PC-3 (cell line): ENCODE data around the gene AGTR1. TPM values are rescaled to one million over a fixed set of nuclear protein-coding genes. Genes with fewer than 3 reads are reported as not detected.

Experiments
- ATAC-seq: fragments of 200-7000 bp; cut with Tn5 transposase; 2 replicates; pipeline ENCODE4 v1.9.1; 2020; ENCODE audit warnings: mild to moderate bottlenecking, moderate library complexity
- BruUV-seq: library from RNA; stranded (reverse); fragments of 400-500 nt; replicated peaks from 2 replicates; lab custom pipeline; 2021; lab: Mats Ljungman, UMichigan
- CTCF ChIA-PET: fragments of 300-600 bp; sonication (Branson Sonifier 250); formaldehyde crosslinking; loops from one replicate; lab custom pipeline; 2022; ENCODE audit warnings: antibody characterized with exemption; lab: Charles Lee
- POLR2A ChIA-PET: fragments of 300-600 bp; sonication (Branson Sonifier 250); formaldehyde crosslinking; loops from one replicate; lab custom pipeline; 2022; ENCODE audit warnings: antibody characterized with exemption; ENCODE audit not compliant: unreplicated experiment; lab: Charles Lee
- DNase-seq: peaks from one replicate; pipeline ENCODE4 v3.0.0-alpha.2; 2015
- H2AFZ ChIP-seq: fragments of 300-600 bp; sonication (generic); 2 replicates; pipeline ENCODE4 v1.6.0; 2016; ENCODE audit warnings: antibody characterized with exemption, low read length
- H3F3A ChIP-seq: fragments of 300-600 bp; sonication (generic); one replicate; pipeline ENCODE4 v1.6.0; 2017; ENCODE audit warnings: antibody characterized with exemption, low read length, control low read depth, mild to moderate bottlenecking; ENCODE audit not compliant: unreplicated experiment
- H3K27ac ChIP-seq: fragments of 300-600 bp; sonication (generic); 2 replicates; pipeline ENCODE4 v1.5.1; 2016; ENCODE audit warnings: mild to moderate bottlenecking, low read length
- H3K27me3 ChIP-seq: fragments of 300-600 bp; sonication (generic); 2 replicates; pipeline ENCODE4 v1.6.1; 2016; ENCODE audit warnings: low read length, mixed read lengths
- H3K36me3 ChIP-seq: fragments of 300-600 bp; sonication (generic); 2 replicates; pipeline ENCODE4 v1.6.1; 2016; ENCODE audit warnings: low read depth, mixed run types, low read length, mixed read lengths
- H3K4me1 ChIP-seq: fragments of 300-600 bp; sonication (generic); 2 replicates; pipeline ENCODE4 v1.5.1; 2016; ENCODE audit warnings: low read length; ENCODE audit not compliant: insufficient read depth
- H3K4me2 ChIP-seq: fragments of 300-600 bp; sonication (generic); 2 replicates; pipeline ENCODE4 v1.6.0; 2016; ENCODE audit warnings: low read length
- H3K4me3 ChIP-seq: fragments of 300-600 bp; sonication (generic); 2 replicates; pipeline ENCODE4 v1.5.1; 2016; ENCODE audit warnings: mild to moderate bottlenecking, low read length, mixed read lengths
- H3K79me2 ChIP-seq: fragments of 300-600 bp; sonication (generic); 2 replicates; pipeline ENCODE4 v1.6.1; 2017; ENCODE audit warnings: low read length, mixed read lengths
- H3K9ac ChIP-seq: fragments of 300-600 bp; sonication (generic); 2 replicates; pipeline ENCODE4 v1.6.0; 2016; ENCODE audit warnings: mild to moderate bottlenecking, low read length
- H3K9me2 ChIP-seq: fragments of 300-600 bp; sonication (generic); replicated peaks from 2 replicates; pipeline ENCODE4 v1.6.1; 2016; ENCODE audit warnings: mixed run types, low read length, mixed read lengths
- H3K9me3 ChIP-seq: fragments of 300-600 bp; sonication (generic); 2 replicates; pipeline ENCODE4 v1.6.1; 2016; ENCODE audit warnings: low read length, mixed read lengths
- H4K20me1 ChIP-seq: fragments of 300-600 bp; sonication (generic); 2 replicates; pipeline ENCODE4 v1.6.1; 2016; ENCODE audit warnings: low read length, mixed read lengths
- EZH2 ChIP-seq: fragments of 300-600 bp; sonication (generic); IDR thresholded peaks from one replicate; pipeline ENCODE4 v1.6.1; 2017; ENCODE audit warnings: antibody characterized with exemption, mild to moderate bottlenecking, low read length; ENCODE audit not compliant: unreplicated experiment
- EZH2phosphoT487 ChIP-seq: fragments of 300-600 bp; sonication (generic); IDR thresholded peaks from 2 replicates; pipeline ENCODE4 v1.6.1; 2018; ENCODE audit warnings: mild to moderate bottlenecking, antibody characterized with exemption, low read length, borderline replicate concordance
- intact Hi-C: fragments of 100-400 bp; cut with micrococcal nuclease; formaldehyde crosslinking; loops from 2 replicates; pipeline ENCODE4 v1.9.0; 2023
- total RNA-seq: library from RNA; depleted of rRNA; stranded (reverse); fragments of >200 nt; gene quantifications from 2 replicates; pipeline ENCODE4 v1.2.3, GENCODE V29; 2014
- TF ChIP-seq, protein P1 (sequence below): fragments of 300-600 bp; sonication (generic); conservative IDR thresholded peaks from 2 replicates; pipeline ENCODE4 v1.5.1; 2017; ENCODE audit warnings: antibody characterized with exemption, low read depth, mild to moderate bottlenecking, low read length

AGTR1 gene
- total RNA-seq, 1 experiment from 2014 or later = 0.15 TPM

DNA sequence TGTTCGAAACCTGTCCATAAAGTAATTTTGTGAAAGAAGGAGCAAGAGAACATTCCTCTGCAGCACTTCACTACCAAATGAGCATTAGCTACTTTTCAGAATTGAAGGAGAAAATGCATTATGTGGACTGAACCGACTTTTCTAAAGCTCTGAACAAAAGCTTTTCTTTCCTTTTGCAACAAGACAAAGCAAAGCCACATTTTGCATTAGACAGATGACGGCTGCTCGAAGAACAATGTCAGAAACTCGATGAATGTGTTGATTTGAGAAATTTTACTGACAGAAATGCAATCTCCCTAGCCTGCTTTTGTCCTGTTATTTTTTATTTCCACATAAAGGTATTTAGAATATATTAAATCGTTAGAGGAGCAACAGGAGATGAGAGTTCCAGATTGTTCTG is 44.4 kb downstream of the AGTR1 start:
- ATAC-seq = no peak
- no peaks in the 10 kb centered on the region for H3K36me3 ChIP-seq

DNA sequence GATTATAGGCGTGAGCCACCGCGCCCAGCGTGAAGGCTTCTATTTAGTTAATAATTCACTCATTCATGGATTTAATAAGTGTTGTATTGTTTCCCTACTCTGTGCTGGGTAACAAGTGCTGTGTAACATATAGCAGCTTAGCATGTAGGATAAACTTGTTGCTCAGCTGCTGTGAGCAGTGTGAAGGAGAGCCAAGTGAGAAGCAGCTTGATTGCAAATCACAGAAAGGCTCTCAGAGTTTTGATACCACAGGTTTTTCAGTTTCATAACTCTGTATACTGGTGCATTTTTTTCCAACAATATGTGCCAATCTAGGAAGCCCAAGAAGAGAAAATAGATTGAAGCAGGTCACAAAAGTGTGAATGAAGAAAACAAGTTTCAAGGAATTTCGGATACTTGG is 48.4 kb downstream of the AGTR1 start:
- Histone ChIP-seq H3F3A (no peaks in the 10 kb centered on the region), H3K36me3 (no peaks in the 10 kb centered on the region), H3K79me2 (no peaks in the 10 kb centered on the region), H4K20me1 (no peaks in the 10 kb centered on the region), H3K4me1 (no peaks in the 10 kb centered on the region), H3K9me3 (no peaks in the 10 kb centered on the region), H3K4me2 (no peak overlapping the region), H3K9ac (no peak overlapping the region), H2AFZ (no peak overlapping the region), H3K27ac (no peak overlapping the region), H3K4me3 (no peak overlapping the region), H3K9me2 (no peaks in the 10 kb centered on the region), H3K27me3 (peaks cover 15% of the 10 kb centered on the region; the same call in 1 of the 2 replicates)
- DNase-seq (no peak), ATAC-seq (no peak)
- no TSS peak for BruUV-seq
- intact Hi-C loops = no loop called here
- ChIA-PET POLR2A (no interaction called here), CTCF (no interaction called here)
- TF ChIP-seq, protein P1, sequence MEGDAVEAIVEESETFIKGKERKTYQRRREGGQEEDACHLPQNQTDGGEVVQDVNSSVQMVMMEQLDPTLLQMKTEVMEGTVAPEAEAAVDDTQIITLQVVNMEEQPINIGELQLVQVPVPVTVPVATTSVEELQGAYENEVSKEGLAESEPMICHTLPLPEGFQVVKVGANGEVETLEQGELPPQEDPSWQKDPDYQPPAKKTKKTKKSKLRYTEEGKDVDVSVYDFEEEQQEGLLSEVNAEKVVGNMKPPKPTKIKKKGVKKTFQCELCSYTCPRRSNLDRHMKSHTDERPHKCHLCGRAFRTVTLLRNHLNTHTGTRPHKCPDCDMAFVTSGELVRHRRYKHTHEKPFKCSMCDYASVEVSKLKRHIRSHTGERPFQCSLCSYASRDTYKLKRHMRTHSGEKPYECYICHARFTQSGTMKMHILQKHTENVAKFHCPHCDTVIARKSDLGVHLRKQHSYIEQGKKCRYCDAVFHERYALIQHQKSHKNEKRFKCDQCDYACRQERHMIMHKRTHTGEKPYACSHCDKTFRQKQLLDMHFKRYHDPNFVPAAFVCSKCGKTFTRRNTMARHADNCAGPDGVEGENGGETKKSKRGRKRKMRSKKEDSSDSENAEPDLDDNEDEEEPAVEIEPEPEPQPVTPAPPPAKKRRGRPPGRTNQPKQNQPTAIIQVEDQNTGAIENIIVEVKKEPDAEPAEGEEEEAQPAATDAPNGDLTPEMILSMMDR = no peak
- TF ChIP-seq EZH2phosphoT487 (no peak), EZH2 (no peak)

More for the DNA sequence above, 44.4 kb downstream of the AGTR1 start:
- intact Hi-C loops = no loop called here
- no TSS peak for BruUV-seq
- POLR2A ChIA-PET = no interaction called here
- Histone ChIP-seq H3K9me2 (no peaks in the 10 kb centered on the region), H3K79me2 (no peaks in the 10 kb centered on the region), H3K4me2 (no peak overlapping the region), H3K4me1 (no peaks in the 10 kb centered on the region), H3K4me3 (no peak overlapping the region), H3K9me3 (no peaks in the 10 kb centered on the region), H4K20me1 (no peaks in the 10 kb centered on the region), H3K27ac (no peak overlapping the region), H3K9ac (no peak overlapping the region), H3K27me3 (peaks cover 20% of the 10 kb centered on the region; the same call in 1 of the 2 replicates), H3F3A (no peaks in the 10 kb centered on the region), H2AFZ (no peak overlapping the region)
- CTCF ChIA-PET = no interaction called here
- TF ChIP-seq EZH2 (no peak), EZH2phosphoT487 (no peak)
- TF ChIP-seq, protein P1 = no peak
- no peak for DNase-seq

DNA sequence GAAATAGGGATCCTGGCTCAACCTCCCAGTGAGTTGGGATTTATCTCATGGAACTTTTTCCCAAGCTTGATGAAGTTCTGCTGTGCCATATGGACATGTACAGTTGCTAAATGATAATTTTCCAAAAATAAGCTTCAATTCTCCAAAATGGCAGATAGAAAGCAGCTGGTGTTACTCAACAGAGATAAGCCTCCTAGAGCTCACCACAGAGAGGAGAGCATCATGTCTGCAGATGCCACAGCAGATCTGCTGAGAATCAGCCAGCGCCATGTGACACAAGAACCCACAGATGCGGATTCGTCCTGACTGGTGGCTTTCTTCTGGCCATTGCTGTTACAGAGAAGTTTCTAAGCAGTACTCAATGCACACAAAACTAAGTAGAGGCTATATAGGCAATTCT is 50.6 kb downstream of the AGTR1 start:
- Histone ChIP-seq H3K36me3 (no peaks in the 10 kb centered on the region), H3K27me3 (no peaks in the 10 kb centered on the region), H3K27ac (no peak overlapping the region), H3F3A (no peaks in the 10 kb centered on the region), H3K9ac (no peak overlapping the region), H4K20me1 (no peaks in the 10 kb centered on the region), H3K9me3 (no peaks in the 10 kb centered on the region), H3K79me2 (no peaks in the 10 kb centered on the region), H3K4me1 (no peaks in the 10 kb centered on the region), H3K4me3 (no peak overlapping the region), H3K9me2 (no peaks in the 10 kb centered on the region), H3K4me2 (no peak overlapping the region), H2AFZ (no peak overlapping the region)
- ATAC-seq (no peak), DNase-seq (no peak)
- no TSS peak for BruUV-seq
- intact Hi-C loops = no loop called here
- POLR2A ChIA-PET = no interaction called here
- TF ChIP-seq, protein P1 = no peak
- TF ChIP-seq EZH2phosphoT487 = no peak
- no peak for TF ChIP-seq EZH2
- CTCF ChIA-PET = no interaction called here
